Cardiac muscle cell (in vitro differentiated cells and primary cell): ENCODE results near the gene CMTM6. TPM values are rescaled to one million over a fixed set of nuclear protein-coding genes. Genes with fewer than 3 reads are reported as not detected.

Experiments
- DNase-seq, 2 donors: peaks; one replicate each; pipeline versions ENCODE4 v3.0.0 to v3.0.0-alpha.2; 2010 to 2017; ENCODE audit warnings: low read depth in 1 of 2, low spot score in 1 of 2
- H3K27ac ChIP-seq: fragments of 200-600 bp; sonication (generic); 2 replicates; pipeline ENCODE4 v1.5.1; 2016
- H3K27me3 ChIP-seq: fragments of 200-600 bp; sonication (generic); 2 replicates; pipeline ENCODE4 v1.6.0; 2016; ENCODE audit warnings: control low read depth
- H3K36me3 ChIP-seq: fragments of 200-600 bp; sonication (generic); 2 replicates; pipeline ENCODE4 v1.5.1; 2016; ENCODE audit warnings: control low read depth
- H3K4me1 ChIP-seq: fragments of 200-600 bp; sonication (generic); 2 replicates; pipeline ENCODE4 v1.8.1; 2017; ENCODE audit warnings: low read depth, mild to moderate bottlenecking, mixed run types
- H3K4me3 ChIP-seq: fragments of 200-600 bp; sonication (generic); 2 replicates; pipeline ENCODE4 v1.5.1; 2016; ENCODE audit warnings: mild to moderate bottlenecking
- H3K9me3 ChIP-seq: fragments of 200-600 bp; sonication (generic); 2 replicates; pipeline ENCODE4 v1.5.1; 2017; ENCODE audit warnings: low read depth, mild to moderate bottlenecking, control low read depth
- CTCF ChIP-seq: IDR thresholded peaks from 2 replicates; pipeline ENCODE4 v1.5.1; 2012; ENCODE audit warnings: low read depth, mild to moderate bottlenecking, low read length
- polyA plus RNA-seq: library from polyadenylated mRNA; unstranded; fragments of >200 nt; fragmentation: Nextera tagmentation; extraction: Ambion mirVana; gene quantifications from 2 replicates; pipeline ENCODE4 v1.2.1, GENCODE V29; 2016
- total RNA-seq: library from RNA; depleted of rRNA; stranded (reverse); fragments of >200 nt; gene quantifications from 2 replicates; pipeline ENCODE4 v1.2.3, GENCODE V29; 2016

The CMTM6 gene
- total RNA-seq (24.5 and 61.7 TPM in 2 replicates), polyA plus RNA-seq (39.5 and 39.9 TPM in 2 replicates)

- TF ChIP-seq CTCF, result no peak
- Histone ChIP-seq H3K36me3 (no peaks in the 10 kb centered on the region), H3K4me1 (peaks cover 13% of the 10 kb centered on the region), H3K27me3 (no peaks in the 10 kb centered on the region), H3K9me3 (no peaks in the 10 kb centered on the region), H3K4me3 (peak within 1 kb of the TSS; percentile 91), H3K27ac (peak within 1 kb of the TSS; percentile 88)
- DNase-seq, result peak; percentile 83 to 90
Observed at GRCh38 chr3:32502118-32502945, at the start of gene CMTM6. TSS of gene CMTM6 (minus strand) at chr3:32502852. CDS start at chr3:32502745, 107 bp downstream.

GRCh38 chr3:32552013-32552412 is 49.4 kb upstream of the CMTM6 start:
- Histone ChIP-seq H3K27me3 (no peaks in the 10 kb centered on the region), H3K36me3 (no peaks in the 10 kb centered on the region), H3K27ac (no peak overlapping the region), H3K4me3 (no peak overlapping the region), H3K9me3 (no peaks in the 10 kb centered on the region), H3K4me1 (peaks cover 4% of the 10 kb centered on the region)
- no peak for TF ChIP-seq CTCF
- DNase-seq, result no peak

- no peak for TF ChIP-seq CTCF
- Histone ChIP-seq H3K4me3 (no peak overlapping the region), H3K4me1 (peaks cover 4% of the 10 kb centered on the region), H3K27ac (no peak overlapping the region), H3K36me3 (no peaks in the 10 kb centered on the region), H3K9me3 (no peaks in the 10 kb centered on the region), H3K27me3 (no peaks in the 10 kb centered on the region)
- DNase-seq, result no peak
Observed at GRCh38 chr3:32551496-32551895, 48.8 kb upstream of the CMTM6 start.

GRCh38 chr3:32551087-32551486 is 48.4 kb upstream of the CMTM6 start:
- no peaks in the 10 kb centered on the region for H3K9me3 ChIP-seq
- no peaks in the 10 kb centered on the region for H3K36me3 ChIP-seq

GRCh38 chr3:32545305-32545704 is 42.7 kb upstream of the CMTM6 start:
- H3K4me3 ChIP-seq, result no peak overlapping the region

More at GRCh38 chr3:32551087-32551486, 48.4 kb upstream of the CMTM6 start:
- Histone ChIP-seq H3K27me3 (no peaks in the 10 kb centered on the region), H3K4me3 (no peak overlapping the region), H3K4me1 (peaks cover 2% of the 10 kb centered on the region), H3K27ac (no peak overlapping the region)
- DNase-seq, result no peak
- no peak for TF ChIP-seq CTCF

More at GRCh38 chr3:32545305-32545704, 42.7 kb upstream of the CMTM6 start:
- Histone ChIP-seq H3K9me3 (no peaks in the 10 kb centered on the region), H3K27ac (no peak overlapping the region), H3K36me3 (peaks cover 7% of the 10 kb centered on the region), H3K27me3 (no peaks in the 10 kb centered on the region), H3K4me1 (no peaks in the 10 kb centered on the region)
- TF ChIP-seq CTCF, result no peak
- DNase-seq, result no peak
